ENCODE measurements around the gene ARSA.

The ARSA gene

GRCh38 chr22:50579752-50580151, 48.2 kb downstream of the ARSA start:
- Mint-ChIP-seq H3K36me3 (peaks cover 35 to 43% of the 10 kb centered on the region in 2 donors), H3K4me1 (peaks cover 18 to 32% of the 10 kb centered on the region in 2 donors), H3K9me3 (no peaks in the 10 kb centered on the region), H3K4me3 (no peak overlapping the region), H3K27ac (no peak overlapping the region), H3K27me3 (no peaks in the 10 kb centered on the region)
- no peak for ATAC-seq (replicated peaks)
- no peak for DNase-seq

GRCh38 chr22:50578776-50579310, 49.1 kb downstream of the ARSA start:
- no peaks in the 10 kb centered on the region for H3K27me3 Mint-ChIP-seq
- peaks cover 42 to 51% of the 10 kb centered on the region in 2 donors for H3K36me3 Mint-ChIP-seq
- no peaks in the 10 kb centered on the region for H3K9me3 Mint-ChIP-seq
- no peak overlapping the region for H3K27ac Mint-ChIP-seq
- ATAC-seq (replicated peaks) (no peak), DNase-seq (no peak)
- H3K4me1 Mint-ChIP-seq: peaks cover 18 to 31% of the 10 kb centered on the region in 2 donors
- no peak overlapping the region for H3K4me3 Mint-ChIP-seq

- peaks cover 40 to 51% of the 10 kb centered on the region in 2 donors for H3K36me3 Mint-ChIP-seq
Measured at GRCh38 chr22:50577987-50578775, 49.8 kb downstream of the ARSA start, which contains the start of gene CPT1B. Gene CPT1B, minus strand, starts transcription at chr22:50578427. Its CDS starts 512 bp downstream, at chr22:50577915.

GRCh38 chr22:50577697-50577986, 50.3 kb downstream of the ARSA start:
- Mint-ChIP-seq H3K36me3 (peaks cover 42 to 54% of the 10 kb centered on the region in 2 donors), H3K27ac (peak overlapping the region; percentile 56), H3K27me3 (no peaks in the 10 kb centered on the region), H3K4me3 (no peak overlapping the region), H3K9me3 (no peaks in the 10 kb centered on the region), H3K4me1 (peaks cover 14 to 23% of the 10 kb centered on the region in 2 donors)
- DNase-seq (no peak), ATAC-seq (replicated peaks) (no peak)

More at GRCh38 chr22:50577987-50578775, 49.8 kb downstream of the ARSA start, which contains the start of gene CPT1B:
- Mint-ChIP-seq H3K27ac (peak within 1 kb of the TSS; percentile 56), H3K4me1 (peaks cover 14 to 24% of the 10 kb centered on the region in 2 donors), H3K4me3 (no peak within 1 kb of the TSS), H3K27me3 (no peaks in the 10 kb centered on the region), H3K9me3 (no peaks in the 10 kb centered on the region)
- no peak for ATAC-seq (replicated peaks)
- no peak for DNase-seq

GRCh38 chr22:50576806-50577696, 50.9 kb downstream of the ARSA start:
- Mint-ChIP-seq H3K4me3 (no peak overlapping the region), H3K27ac (peak overlapping the region; percentile 56)

GRCh38 chr22:50576070-50576469, 51.9 kb downstream of the ARSA start:
- Mint-ChIP-seq H3K36me3 (peaks cover 47 to 65% of the 10 kb centered on the region in 2 donors), H3K4me3 (no peak overlapping the region), H3K9me3 (no peaks in the 10 kb centered on the region), H3K27me3 (no peaks in the 10 kb centered on the region), H3K27ac (no peak overlapping the region), H3K4me1 (peaks cover 10 to 14% of the 10 kb centered on the region in 2 donors)
- ATAC-seq (replicated peaks): no peak
- DNase-seq: no peak

More at GRCh38 chr22:50576806-50577696, 50.9 kb downstream of the ARSA start:
- H3K36me3 Mint-ChIP-seq: peaks cover 42 to 57% of the 10 kb centered on the region in 2 donors
- peaks cover 14 to 23% of the 10 kb centered on the region in 2 donors for H3K4me1 Mint-ChIP-seq
- ATAC-seq (replicated peaks) (no peak), DNase-seq (no peak)
- no peaks in the 10 kb centered on the region for H3K27me3 Mint-ChIP-seq
- no peaks in the 10 kb centered on the region for H3K9me3 Mint-ChIP-seq

- peaks cover 50 to 68% of the 10 kb centered on the region in 2 donors for H3K36me3 Mint-ChIP-seq
- no peak for ATAC-seq (replicated peaks)
- no peak overlapping the region for H3K4me3 Mint-ChIP-seq
- no peaks in the 10 kb centered on the region for H3K27me3 Mint-ChIP-seq
- H3K9me3 Mint-ChIP-seq: no peaks in the 10 kb centered on the region
- H3K27ac Mint-ChIP-seq: peak overlapping the region; percentile 28
- no peak for DNase-seq
- peaks cover 9 to 12% of the 10 kb centered on the region in 2 donors for H3K4me1 Mint-ChIP-seq
Measured at GRCh38 chr22:50575426-50575941, 52.5 kb downstream of the ARSA start.

Data from stimulated activated naive B cell treated with anti-CD40 and anti-IgM and Interleukin-4, amounts not matched to agents 10 μg/mL and 1 μg/mL and 100 μg/mL, for 72 hours (primary cell).